ENCODE measurements around the gene VPS51.

Gene VPS51

GRCh38 chr11:65131895-65132237 is 35.9 kb downstream of the VPS51 start:
- peak overlapping the region; percentile 86 for H3K4me3 ChIP-seq (ENCODE audit: low read depth, low read length)
- TF ChIP-seq CTCF (IDR thresholded peaks at IDR 0.05; ENCODE audit: low read depth, low read length, missing control alignments): no peak
- no peak for DNase-seq (ENCODE audit: low read depth)

GRCh38 chr11:65132238-65132987 is 36.4 kb downstream of the VPS51 start:
- peak overlapping the region; percentile 86 for H3K4me3 ChIP-seq (ENCODE audit: low read depth, low read length)
- TF ChIP-seq CTCF (IDR thresholded peaks at IDR 0.05; ENCODE audit: low read depth, low read length, missing control alignments): no peak
- peak; percentile 78 for DNase-seq (ENCODE audit: low read depth)

GRCh38 chr11:65132988-65133700 is 37.1 kb downstream of the VPS51 start:
- peak overlapping the region; percentile 86 for H3K4me3 ChIP-seq (ENCODE audit: low read depth, low read length)
- no peak for TF ChIP-seq CTCF (IDR thresholded peaks at IDR 0.05; ENCODE audit: low read depth, low read length, missing control alignments)
- DNase-seq (ENCODE audit: low read depth): peak; percentile 65

- TF ChIP-seq CTCF (IDR thresholded peaks at IDR 0.05; ENCODE audit: low read depth, low read length, missing control alignments): no peak
- DNase-seq (ENCODE audit: low read depth): no peak
- peak overlapping the region; percentile 86 for H3K4me3 ChIP-seq (ENCODE audit: low read depth, low read length)
These were observed 37.7 kb downstream of the VPS51 start for GRCh38 chr11:65133724-65134123.

- DNase-seq (ENCODE audit: low read depth): peak; percentile 76
- peak within 1 kb of the TSS; percentile 86 for H3K4me3 ChIP-seq (ENCODE audit: low read depth, low read length)
- TF ChIP-seq CTCF (IDR thresholded peaks at IDR 0.05; ENCODE audit: low read depth, low read length, missing control alignments): no peak
These were observed 38.4 kb downstream of the VPS51 start, which contains the start of gene SYVN1 for GRCh38 chr11:65134240-65134951. TSS of gene SYVN1 (minus strand) at chr11:65134519. CDS start at chr11:65133601, 918 bp downstream.

- DNase-seq (ENCODE audit: low read depth): peak; percentile 94
- H3K4me3 ChIP-seq (ENCODE audit: low read depth, low read length): peak overlapping the region; percentile 86
- no peak for TF ChIP-seq CTCF (IDR thresholded peaks at IDR 0.05; ENCODE audit: low read depth, low read length, missing control alignments)
These were observed 39.1 kb downstream of the VPS51 start for GRCh38 chr11:65134952-65135632.
